Measurements from ENCODE around the gene RAB5A. TPM values are rescaled to one million over a fixed set of nuclear protein-coding genes. Genes with fewer than 3 reads are reported as not detected.
"Not testable (repeated sequence)": the region's sequence is repeated elsewhere in the genome, so short reads cannot be mapped to it uniquely, and the experiment has no call there.

RAB5A gene
- total RNA-seq, 2 donors from 2014 or later = 39.7 to 40.6 TPM

DNA sequence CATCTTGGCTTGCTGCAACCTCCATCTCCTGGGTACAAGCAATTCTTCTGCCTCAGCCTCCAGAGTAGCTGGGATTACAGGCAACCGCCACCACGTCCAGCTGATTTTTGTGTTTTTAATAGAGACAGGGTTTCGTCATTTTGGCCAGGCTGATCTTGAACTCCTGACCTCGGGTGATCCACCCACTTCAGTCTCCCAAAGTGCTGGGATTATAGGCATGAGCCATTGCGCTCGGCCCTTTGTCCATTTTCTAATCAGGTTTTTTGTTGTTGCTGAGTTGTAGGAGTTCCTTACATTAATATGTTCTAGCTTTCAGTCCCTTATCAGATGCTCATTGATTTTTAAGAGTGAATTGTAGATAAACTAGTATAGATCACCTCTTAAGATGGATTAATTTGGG is 20.3 kb downstream of the RAB5A start:
- Histone ChIP-seq H3K36me3 (peaks cover 5% of the 10 kb centered on the region), H3K4me1 (peaks cover 0 to 25% of the 10 kb centered on the region in 2 donors), H3K9me3 (no peaks in the 10 kb centered on the region), H3K27ac (no peak overlapping the region), H3K4me3 (no peak overlapping the region), H3K27me3 (no peaks in the 10 kb centered on the region)
- no peak for DNase-seq (ENCODE audit: low spot score)
- TF ChIP-seq, protein P1, sequence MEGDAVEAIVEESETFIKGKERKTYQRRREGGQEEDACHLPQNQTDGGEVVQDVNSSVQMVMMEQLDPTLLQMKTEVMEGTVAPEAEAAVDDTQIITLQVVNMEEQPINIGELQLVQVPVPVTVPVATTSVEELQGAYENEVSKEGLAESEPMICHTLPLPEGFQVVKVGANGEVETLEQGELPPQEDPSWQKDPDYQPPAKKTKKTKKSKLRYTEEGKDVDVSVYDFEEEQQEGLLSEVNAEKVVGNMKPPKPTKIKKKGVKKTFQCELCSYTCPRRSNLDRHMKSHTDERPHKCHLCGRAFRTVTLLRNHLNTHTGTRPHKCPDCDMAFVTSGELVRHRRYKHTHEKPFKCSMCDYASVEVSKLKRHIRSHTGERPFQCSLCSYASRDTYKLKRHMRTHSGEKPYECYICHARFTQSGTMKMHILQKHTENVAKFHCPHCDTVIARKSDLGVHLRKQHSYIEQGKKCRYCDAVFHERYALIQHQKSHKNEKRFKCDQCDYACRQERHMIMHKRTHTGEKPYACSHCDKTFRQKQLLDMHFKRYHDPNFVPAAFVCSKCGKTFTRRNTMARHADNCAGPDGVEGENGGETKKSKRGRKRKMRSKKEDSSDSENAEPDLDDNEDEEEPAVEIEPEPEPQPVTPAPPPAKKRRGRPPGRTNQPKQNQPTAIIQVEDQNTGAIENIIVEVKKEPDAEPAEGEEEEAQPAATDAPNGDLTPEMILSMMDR (IDR thresholded peaks at IDR 0.05) = no peak

DNA sequence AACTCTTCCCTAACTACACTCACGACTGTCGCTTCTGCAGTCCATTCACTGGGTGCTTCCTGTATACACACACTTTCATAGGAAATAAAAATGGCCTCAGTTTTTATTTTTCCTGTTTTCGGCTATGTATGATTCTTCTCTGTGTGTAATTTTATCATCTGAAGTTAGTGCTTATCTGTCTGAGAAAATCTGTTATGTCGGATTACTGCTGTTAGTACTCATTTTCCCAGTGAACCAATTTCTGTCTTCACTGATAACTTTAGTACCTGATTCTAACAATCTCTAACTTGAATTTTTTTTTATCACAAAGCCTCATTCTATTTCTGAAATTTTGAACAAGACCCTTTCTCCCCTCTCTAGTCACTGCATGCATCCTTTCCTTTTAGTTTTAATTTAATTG is 20.9 kb downstream of the RAB5A start:
- Histone ChIP-seq H3K4me3 (no peak overlapping the region), H3K9me3 (no peaks in the 10 kb centered on the region), H3K27ac (no peak overlapping the region), H3K36me3 (peaks cover 5% of the 10 kb centered on the region), H3K4me1 (peaks cover 0 to 19% of the 10 kb centered on the region in 2 donors), H3K27me3 (no peaks in the 10 kb centered on the region)
- TF ChIP-seq, protein P1 (IDR thresholded peaks at IDR 0.05) = no peak
- no peak for DNase-seq (ENCODE audit: low spot score)

DNA sequence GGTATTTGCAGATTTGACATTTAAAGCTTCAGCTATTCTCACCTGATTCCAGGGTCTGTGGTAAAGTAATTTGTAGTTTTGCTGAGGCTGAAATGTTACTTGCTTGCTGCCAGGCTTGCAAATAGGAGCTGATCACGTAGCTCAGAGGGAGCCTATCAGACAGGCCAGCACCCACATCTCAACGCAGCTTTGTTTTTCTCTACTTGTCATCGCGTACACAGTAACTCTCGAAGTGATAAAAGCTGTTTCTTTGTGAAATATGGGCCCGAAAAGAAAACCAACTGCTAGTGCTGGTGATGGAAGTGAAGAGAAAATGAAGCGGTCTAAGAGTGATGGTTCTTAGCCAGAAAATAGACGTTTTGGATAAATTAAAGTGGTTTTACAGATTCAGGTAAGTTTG is 23.4 kb downstream of the RAB5A start:
- DNase-seq (ENCODE audit: low spot score) = no peak
- Histone ChIP-seq H3K36me3 (peaks cover 19% of the 10 kb centered on the region), H3K4me1 (peaks cover 0 to 17% of the 10 kb centered on the region in 2 donors), H3K27ac (no peak overlapping the region), H3K27me3 (no peaks in the 10 kb centered on the region), H3K4me3 (no peak overlapping the region), H3K9me3 (no peaks in the 10 kb centered on the region)
- TF ChIP-seq, protein P1 (IDR thresholded peaks at IDR 0.05) = no peak

DNA sequence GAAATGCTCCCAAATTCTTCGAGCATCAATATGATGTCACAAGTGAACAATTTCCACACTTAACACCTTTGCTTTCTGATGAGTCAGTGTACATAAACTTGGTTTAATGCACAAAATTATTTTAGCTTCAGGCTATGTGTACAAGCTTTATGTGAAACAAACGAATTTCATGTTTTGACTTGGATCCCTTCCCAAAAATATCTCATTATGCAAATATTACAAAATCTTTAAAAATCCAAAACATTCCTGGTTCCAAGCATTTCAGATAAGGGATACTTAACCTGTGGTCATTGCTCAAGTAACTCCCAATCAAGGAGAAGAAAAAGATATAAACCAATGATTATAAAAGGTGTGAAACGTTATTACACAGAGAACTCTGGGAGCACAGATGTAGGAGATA is 25.2 kb downstream of the RAB5A start:
- peaks cover 36% of the 10 kb centered on the region for H3K36me3 ChIP-seq
- no peak overlapping the region for H3K27ac ChIP-seq
- H3K27me3 ChIP-seq = no peaks in the 10 kb centered on the region
- no peak overlapping the region for H3K4me3 ChIP-seq
- peaks cover 0 to 12% of the 10 kb centered on the region in 2 donors for H3K4me1 ChIP-seq
- TF ChIP-seq, protein P1 (IDR thresholded peaks at IDR 0.05) = no peak
- no peak for DNase-seq (ENCODE audit: low spot score)
- H3K9me3 ChIP-seq = no peaks in the 10 kb centered on the region

DNA sequence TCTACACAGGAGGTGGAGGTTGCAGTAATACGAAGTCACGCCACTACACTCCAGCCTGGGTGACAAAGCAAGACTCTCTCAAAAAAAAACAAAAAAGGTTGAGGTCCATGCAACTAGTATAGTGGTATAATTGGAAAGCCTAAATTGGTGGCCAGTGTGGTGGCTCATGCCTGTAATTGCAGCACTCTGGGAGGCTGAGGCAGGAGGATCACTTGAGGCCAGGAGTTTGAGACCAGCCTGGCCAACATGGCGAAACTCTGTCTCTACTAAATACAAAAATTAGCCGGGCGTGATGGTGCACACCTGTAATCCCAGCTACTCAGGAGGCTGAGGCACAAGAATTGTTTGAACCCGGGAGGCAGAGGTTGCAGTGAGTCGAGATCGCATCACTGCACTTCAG is 42.0 kb downstream of the RAB5A start:
- not testable (repeated sequence) for H3K27me3 ChIP-seq; H3K9me3 ChIP-seq; H3K27ac ChIP-seq; DNase-seq (ENCODE audit: low spot score); H3K4me3 ChIP-seq; H3K4me1 ChIP-seq
- H3K36me3 ChIP-seq = peaks cover 10% of the 10 kb centered on the region

DNA sequence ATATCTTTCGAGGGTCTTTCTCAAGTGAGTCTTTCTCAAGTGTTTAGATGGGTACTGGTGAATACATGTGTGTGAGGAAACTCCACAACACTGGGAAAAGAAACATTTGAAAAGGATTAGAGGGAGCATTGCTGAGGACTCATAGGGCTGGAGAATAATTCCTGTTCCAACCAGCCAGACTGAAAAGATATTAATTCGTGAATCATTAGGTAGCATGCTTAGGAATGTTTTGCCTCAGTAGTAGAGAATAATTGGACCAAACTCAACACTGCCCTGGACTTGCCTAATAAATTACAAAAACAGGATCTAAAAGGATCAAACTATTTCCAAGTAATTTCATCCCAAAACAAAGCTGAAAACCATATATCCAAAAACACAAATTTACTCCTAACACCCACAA is 47.9 kb downstream of the RAB5A start:
- no peaks in the 10 kb centered on the region for H3K36me3 ChIP-seq
- H3K27me3 ChIP-seq = no peaks in the 10 kb centered on the region
- no peak for DNase-seq (ENCODE audit: low spot score)
- no peak overlapping the region for H3K27ac ChIP-seq
- no peaks in the 10 kb centered on the region for H3K4me1 ChIP-seq
- H3K4me3 ChIP-seq = no peak overlapping the region
- TF ChIP-seq, protein P1 (IDR thresholded peaks at IDR 0.05) = no peak
- H3K9me3 ChIP-seq = no peaks in the 10 kb centered on the region

Measured in right atrium auricular region (tissue), 2 donors.